Testis (tissue), 2 donors: ENCODE measurements around the gene GRAP.
"Not testable (repeated sequence)": the region's sequence is repeated elsewhere in the genome, so short reads cannot be mapped to it uniquely, and the experiment has no call there.

ENCODE experiments used
- POLR2A ChIP-seq: fragments of 450-650 bp; IDR thresholded peaks from one replicate; pipeline ENCODE4 v1.6.1; 2017; ENCODE audit warnings: antibody characterized with exemption, mild to moderate bottlenecking, moderate library complexity
- TF ChIP-seq, protein P1 (sequence below), 3 experiments: fragments of 450-650 bp in 2 of 3; fragments of 200-600 bp in 1 of 3; sonication (generic) in 1 of 3; IDR thresholded peaks; one replicate each; pipeline ENCODE4 v1.5.1; 2016 to 2019; ENCODE audit warnings: antibody characterized with exemption in 3 of 3, mild to moderate bottlenecking in 2 of 3, moderate library complexity in 1 of 3

DNA sequence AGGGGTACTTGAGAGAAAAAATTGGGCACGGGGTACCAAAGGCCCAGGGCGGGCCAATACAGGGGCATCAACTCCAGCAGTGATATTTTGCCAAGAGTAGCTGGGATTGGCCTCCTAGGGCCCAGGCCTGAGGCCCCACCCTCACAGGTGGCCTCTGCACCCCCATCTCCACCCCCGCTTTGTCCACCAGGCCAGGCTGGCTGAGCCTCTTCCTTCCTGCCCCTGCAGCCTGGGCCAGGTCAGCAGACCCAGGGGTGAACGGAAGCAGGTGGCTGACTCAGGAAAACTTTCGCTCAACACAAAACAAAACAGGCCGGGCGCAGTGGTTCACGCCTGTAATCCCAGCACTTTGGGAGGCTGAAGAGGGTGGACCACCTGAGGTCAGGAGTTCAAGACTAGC is 3.7 kb downstream of the GRAP start:
- TF ChIP-seq, protein P1, sequence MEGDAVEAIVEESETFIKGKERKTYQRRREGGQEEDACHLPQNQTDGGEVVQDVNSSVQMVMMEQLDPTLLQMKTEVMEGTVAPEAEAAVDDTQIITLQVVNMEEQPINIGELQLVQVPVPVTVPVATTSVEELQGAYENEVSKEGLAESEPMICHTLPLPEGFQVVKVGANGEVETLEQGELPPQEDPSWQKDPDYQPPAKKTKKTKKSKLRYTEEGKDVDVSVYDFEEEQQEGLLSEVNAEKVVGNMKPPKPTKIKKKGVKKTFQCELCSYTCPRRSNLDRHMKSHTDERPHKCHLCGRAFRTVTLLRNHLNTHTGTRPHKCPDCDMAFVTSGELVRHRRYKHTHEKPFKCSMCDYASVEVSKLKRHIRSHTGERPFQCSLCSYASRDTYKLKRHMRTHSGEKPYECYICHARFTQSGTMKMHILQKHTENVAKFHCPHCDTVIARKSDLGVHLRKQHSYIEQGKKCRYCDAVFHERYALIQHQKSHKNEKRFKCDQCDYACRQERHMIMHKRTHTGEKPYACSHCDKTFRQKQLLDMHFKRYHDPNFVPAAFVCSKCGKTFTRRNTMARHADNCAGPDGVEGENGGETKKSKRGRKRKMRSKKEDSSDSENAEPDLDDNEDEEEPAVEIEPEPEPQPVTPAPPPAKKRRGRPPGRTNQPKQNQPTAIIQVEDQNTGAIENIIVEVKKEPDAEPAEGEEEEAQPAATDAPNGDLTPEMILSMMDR (IDR thresholded peaks at IDR 0.05): not testable (repeated sequence)
- TF ChIP-seq POLR2A: not testable (repeated sequence)
